Colonic mucosa (tissue), 4 donors: Measurements from ENCODE around the gene TXNIP. TPM values are rescaled to one million over a fixed set of nuclear protein-coding genes. Genes with fewer than 3 reads are reported as not detected.
A peak's percentile ranks its signal among the peaks of the same experiment; 100 is the strongest.

ENCODE experiments used
- DNase-seq: peaks from one replicate; pipeline ENCODE4 v3.0.0-alpha.2; 2020
- H3K27ac ChIP-seq: fragments of 200-600 bp; one replicate; pipeline ENCODE4 v1.8.0; 2021
- H3K27me3 ChIP-seq: fragments of 200-600 bp; one replicate; pipeline ENCODE4 v1.8.0; 2021
- H3K36me3 ChIP-seq: fragments of 200-600 bp; one replicate; pipeline ENCODE4 v1.8.0; 2021
- H3K4me1 ChIP-seq: fragments of 200-600 bp; one replicate; pipeline ENCODE4 v1.8.0; 2021; ENCODE audit warnings: mild to moderate bottlenecking
- H3K4me3 ChIP-seq: fragments of 200-600 bp; one replicate; pipeline ENCODE4 v1.8.0; 2021
- H3K9ac ChIP-seq, 2 donors: one replicate each; pipeline ENCODE4 v1.7.0; 2013; ENCODE audit warnings: control low read depth in 2 of 2, low read depth in 2 of 2, low read length in 2 of 2
- H3K9me3 ChIP-seq: fragments of 200-600 bp; one replicate; pipeline ENCODE4 v1.8.0; 2021
- intact Hi-C: fragments of 100-400 bp; cut with DNase I; formaldehyde crosslinking; loops from one replicate; pipeline ENCODE4 v1.14.1; 2022
- total RNA-seq, 2 donors: library from RNA; stranded (reverse); fragmentation: NEBNext Ultra II Directional in 1 of 2; extraction: Animal tissue kit (Norgen Biotek cat#: 25700) in 1 of 2; gene quantifications; one replicate each; pipeline ENCODE4 v1.2.1, GENCODE V29; 2021
- TF ChIP-seq, protein P1 (sequence below): fragments of 200-600 bp; IDR thresholded peaks from one replicate; pipeline ENCODE4 v1.8.0; 2022; ENCODE audit warnings: antibody characterized with exemption, mild to moderate bottlenecking
- donor health status: healthy.
- donor health status: DM: no; HTN: no; CAD: no.
- donor health status: DM: no; HTN: no; CAD: no.

Gene TXNIP
- total RNA-seq, 2 donors from 2014 or later, result 302 to 496 TPM

GRCh38 chr1:145991735-145992412 is 4.5 kb downstream of the TXNIP start:
- Histone ChIP-seq H3K27ac (peak overlapping the region; percentile 94), H3K4me1 (no peaks in the 10 kb centered on the region), H3K4me3 (no peak overlapping the region), H3K9me3 (no peaks in the 10 kb centered on the region), H3K27me3 (no peaks in the 10 kb centered on the region), H3K9ac (peak overlapping the region in 1 of 2 donors; percentile 38), H3K36me3 (peaks cover 9% of the 10 kb centered on the region)
- TF ChIP-seq, protein P1, sequence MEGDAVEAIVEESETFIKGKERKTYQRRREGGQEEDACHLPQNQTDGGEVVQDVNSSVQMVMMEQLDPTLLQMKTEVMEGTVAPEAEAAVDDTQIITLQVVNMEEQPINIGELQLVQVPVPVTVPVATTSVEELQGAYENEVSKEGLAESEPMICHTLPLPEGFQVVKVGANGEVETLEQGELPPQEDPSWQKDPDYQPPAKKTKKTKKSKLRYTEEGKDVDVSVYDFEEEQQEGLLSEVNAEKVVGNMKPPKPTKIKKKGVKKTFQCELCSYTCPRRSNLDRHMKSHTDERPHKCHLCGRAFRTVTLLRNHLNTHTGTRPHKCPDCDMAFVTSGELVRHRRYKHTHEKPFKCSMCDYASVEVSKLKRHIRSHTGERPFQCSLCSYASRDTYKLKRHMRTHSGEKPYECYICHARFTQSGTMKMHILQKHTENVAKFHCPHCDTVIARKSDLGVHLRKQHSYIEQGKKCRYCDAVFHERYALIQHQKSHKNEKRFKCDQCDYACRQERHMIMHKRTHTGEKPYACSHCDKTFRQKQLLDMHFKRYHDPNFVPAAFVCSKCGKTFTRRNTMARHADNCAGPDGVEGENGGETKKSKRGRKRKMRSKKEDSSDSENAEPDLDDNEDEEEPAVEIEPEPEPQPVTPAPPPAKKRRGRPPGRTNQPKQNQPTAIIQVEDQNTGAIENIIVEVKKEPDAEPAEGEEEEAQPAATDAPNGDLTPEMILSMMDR, result no peak
- intact Hi-C loops, result no loop called here
- DNase-seq, result no peak

DNA sequence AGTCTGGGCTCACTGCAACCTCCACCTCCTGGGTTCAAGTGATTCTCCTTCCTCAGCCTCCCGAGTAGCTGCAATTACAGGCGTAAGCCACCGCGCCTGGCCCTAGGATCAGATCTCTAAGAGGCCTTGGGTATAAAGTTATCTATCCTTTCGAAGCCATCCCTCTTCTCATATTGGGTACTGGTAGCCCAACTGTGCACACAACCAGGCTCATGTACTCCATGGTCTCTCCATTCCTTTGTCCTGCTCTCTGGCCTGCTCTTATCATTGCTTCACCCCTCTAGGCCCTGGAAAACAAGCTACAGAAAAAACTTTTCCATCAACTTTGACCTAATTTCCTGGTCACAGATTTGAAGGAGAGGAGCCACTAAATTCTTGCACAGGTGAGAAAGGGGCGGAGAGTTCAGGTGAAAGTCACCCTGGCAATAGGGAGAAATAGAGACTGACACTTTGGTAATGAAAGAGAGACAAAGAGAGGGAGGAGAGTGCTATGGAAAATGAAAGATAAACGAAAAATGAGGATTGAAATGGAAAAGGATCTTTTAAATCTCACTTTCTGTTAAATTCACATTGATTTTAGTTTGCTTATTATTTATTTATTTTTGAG is 6.0 kb downstream of the TXNIP start:
- intact Hi-C loops, result no loop called here
- peak overlapping the region; percentile 94 for H3K27ac ChIP-seq
- H3K27me3 ChIP-seq, result no peaks in the 10 kb centered on the region
- peak overlapping the region in 1 of 2 donors; percentile 8 for H3K9ac ChIP-seq
- peaks cover 9% of the 10 kb centered on the region for H3K36me3 ChIP-seq
- no peaks in the 10 kb centered on the region for H3K4me1 ChIP-seq
- DNase-seq, result no peak
- TF ChIP-seq, protein P1, result no peak
- no peaks in the 10 kb centered on the region for H3K9me3 ChIP-seq
- H3K4me3 ChIP-seq, result no peak overlapping the region

GRCh38 chr1:145988773-145989172 is 7.6 kb downstream of the TXNIP start:
- H3K9me3 ChIP-seq, result no peaks in the 10 kb centered on the region
- H3K4me1 ChIP-seq, result no peaks in the 10 kb centered on the region
- H3K4me3 ChIP-seq, result no peak overlapping the region
- intact Hi-C loops, result no loop called here
- H3K36me3 ChIP-seq, result no peaks in the 10 kb centered on the region
- TF ChIP-seq, protein P1, result no peak
- H3K27ac ChIP-seq, result peak overlapping the region; percentile 16
- H3K27me3 ChIP-seq, result no peaks in the 10 kb centered on the region
- no peak for DNase-seq
- no peak overlapping the region for H3K9ac ChIP-seq

DNA sequence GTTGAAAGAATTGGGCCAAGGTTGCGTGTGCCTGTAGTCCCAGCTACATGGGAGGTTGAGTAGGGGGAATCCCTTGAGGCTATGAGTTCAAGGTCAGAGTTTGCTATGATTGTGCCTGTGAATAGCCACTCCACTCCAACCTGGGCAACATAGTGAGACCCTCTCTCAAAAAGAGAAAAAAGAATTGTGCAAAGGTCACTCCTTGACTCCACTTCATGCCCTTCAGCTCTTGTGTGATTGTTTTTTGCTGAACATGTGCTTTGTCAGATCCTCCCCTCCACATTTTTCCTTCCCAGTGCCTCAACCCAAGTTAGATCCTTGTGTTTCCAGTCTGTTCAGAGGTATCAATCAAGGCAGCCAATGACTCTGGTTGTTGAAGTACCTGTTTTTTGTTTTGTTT is 8.5 kb downstream of the TXNIP start:
- TF ChIP-seq, protein P1, result no peak
- intact Hi-C loops, result no loop called here
- DNase-seq, result no peak
- Histone ChIP-seq H3K9me3 (no peaks in the 10 kb centered on the region), H3K27ac (no peak overlapping the region), H3K4me3 (no peak overlapping the region), H3K9ac (no peak overlapping the region), H3K4me1 (peaks cover 7% of the 10 kb centered on the region), H3K36me3 (no peaks in the 10 kb centered on the region), H3K27me3 (no peaks in the 10 kb centered on the region)

DNA sequence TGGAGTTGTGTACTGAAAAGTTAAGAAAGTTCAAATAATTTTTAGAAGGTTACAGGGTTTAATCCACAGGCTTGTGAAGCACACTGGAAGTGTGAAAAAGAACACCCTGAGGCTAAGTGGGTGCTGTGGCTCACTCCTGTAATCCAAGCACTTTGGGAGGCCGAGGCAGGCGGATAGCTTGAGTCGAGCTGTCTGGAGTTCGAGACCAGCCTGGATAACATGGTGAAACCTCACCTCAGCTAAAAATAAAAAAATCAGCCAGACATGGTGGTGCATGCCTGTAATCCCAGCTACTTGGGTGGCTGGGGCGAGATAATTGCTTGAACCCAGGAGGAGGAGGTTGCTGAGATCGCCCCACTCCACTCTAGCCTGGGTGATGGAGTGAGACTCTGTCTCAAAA is 9.8 kb downstream of the TXNIP start:
- H3K27me3 ChIP-seq, result no peaks in the 10 kb centered on the region
- H3K4me1 ChIP-seq, result peaks cover 11% of the 10 kb centered on the region
- intact Hi-C loops, result no loop called here
- H3K36me3 ChIP-seq, result no peaks in the 10 kb centered on the region
- no peaks in the 10 kb centered on the region for H3K9me3 ChIP-seq
- peak overlapping the region; percentile 79 for H3K27ac ChIP-seq
- TF ChIP-seq, protein P1, result no peak
- no peak overlapping the region for H3K4me3 ChIP-seq
- peak overlapping the region in 1 of 2 donors; percentile 62 for H3K9ac ChIP-seq
- DNase-seq, result no peak
